LoVo (cell line): ENCODE measurements around the gene AMBP.
"Not testable (repeated sequence)": the region's sequence is repeated elsewhere in the genome, so short reads cannot be mapped to it uniquely, and the experiment has no call there.

Experiments
- DNase-seq: peaks from one replicate; pipeline ENCODE4 v3.0.0-alpha.2; 2016; ENCODE audit warnings: low spot score

AMBP gene

GRCh38 chr9:114091711-114092110, 13.6 kb upstream of the AMBP start:
- no peak for DNase-seq

GRCh38 chr9:114090798-114091197, 12.7 kb upstream of the AMBP start:
- DNase-seq = no peak

GRCh38 chr9:114089206-114089840, 11.2 kb upstream of the AMBP start:
- no peak for DNase-seq

- no peak for DNase-seq
Observed at GRCh38 chr9:114088571-114089170, 10.6 kb upstream of the AMBP start.

GRCh38 chr9:114087721-114088120, 9.6 kb upstream of the AMBP start:
- no peak for DNase-seq

- DNase-seq = no peak
Observed at GRCh38 chr9:114086607-114087006, 8.5 kb upstream of the AMBP start.

- DNase-seq = no peak
Observed at GRCh38 chr9:114086009-114086408, 7.9 kb upstream of the AMBP start.

GRCh38 chr9:114085387-114085789, 7.3 kb upstream of the AMBP start:
- no peak for DNase-seq

GRCh38 chr9:114084282-114085073, 6.4 kb upstream of the AMBP start:
- DNase-seq = no peak

- no peak for DNase-seq
Observed at GRCh38 chr9:114083666-114084065, 5.6 kb upstream of the AMBP start.

GRCh38 chr9:114082763-114083412, 4.8 kb upstream of the AMBP start:
- DNase-seq = not testable (repeated sequence)

- DNase-seq = peak; percentile 81
Observed at GRCh38 chr9:114082017-114082762, 4.1 kb upstream of the AMBP start.

- no peak for DNase-seq
Observed at GRCh38 chr9:114081441-114082016, 3.4 kb upstream of the AMBP start.

- DNase-seq = peak; percentile 68
Observed at GRCh38 chr9:114080773-114081440, 2.8 kb upstream of the AMBP start.

- DNase-seq = no peak
Observed at GRCh38 chr9:114080195-114080772, 2.2 kb upstream of the AMBP start.

- DNase-seq = no peak
Observed at GRCh38 chr9:114078781-114079156, 669 bp upstream of the AMBP start.

- no peak for DNase-seq
Observed at GRCh38 chr9:114077162-114077837, 800 bp downstream of the AMBP start.

GRCh38 chr9:114076237-114077161, 1.6 kb downstream of the AMBP start:
- DNase-seq = no peak

GRCh38 chr9:114075602-114076001, 2.5 kb downstream of the AMBP start:
- DNase-seq = no peak
